GM19328 (cell line): ENCODE measurements around the gene ITGA8.
"Not testable (repeated sequence)": the region's sequence is repeated elsewhere in the genome, so short reads cannot be mapped to it uniquely, and the experiment has no call there.

ENCODE experiments used
- ATAC-seq: cut with Tn5 transposase; IDR thresholded peaks from one replicate; pipeline ENCODE4 v1.9.1; 2021; ENCODE audit warnings: mild to moderate bottlenecking, moderate library complexity; ENCODE audit not compliant: unreplicated experiment

Gene ITGA8

DNA sequence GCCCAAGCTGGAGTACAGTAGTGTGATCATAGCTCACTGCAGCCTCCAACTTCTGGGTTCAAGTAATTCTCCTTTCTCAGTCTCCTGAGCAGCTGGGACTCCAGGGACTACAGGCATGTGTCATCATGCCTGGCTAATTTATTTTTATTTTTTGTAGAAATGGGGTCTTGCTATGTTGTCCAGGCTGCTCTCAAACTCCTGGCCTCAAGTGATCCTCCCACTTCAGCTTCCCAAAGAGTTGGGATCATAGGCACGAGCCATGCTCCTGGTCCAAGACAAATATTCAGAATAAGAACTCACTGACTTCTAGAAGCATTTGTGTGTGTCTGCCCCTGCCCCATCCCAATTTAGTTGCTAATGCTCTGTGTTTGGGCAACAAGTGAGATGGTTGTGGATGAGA lies 151.8 kb downstream of the ITGA8 start:
- no peak for ATAC-seq

DNA sequence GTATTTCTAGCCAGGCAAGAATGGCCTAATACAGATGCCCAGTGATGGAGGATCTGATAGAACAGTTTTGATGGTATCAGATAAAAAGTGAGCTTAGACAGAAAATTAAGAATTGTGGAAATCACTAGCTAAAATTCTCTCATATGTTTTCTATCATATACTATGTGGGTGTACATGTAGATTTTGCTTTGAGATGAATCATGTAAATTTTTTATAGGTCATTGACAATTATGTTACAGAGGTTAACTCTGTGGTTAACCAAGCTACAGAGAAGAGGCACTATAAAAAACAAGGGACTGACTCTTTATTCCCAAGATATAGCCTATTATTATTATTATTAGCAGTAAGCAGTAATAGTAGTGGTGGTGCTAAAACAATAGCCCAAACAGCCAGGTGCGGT lies 156.5 kb downstream of the ITGA8 start:
- no peak for ATAC-seq

DNA sequence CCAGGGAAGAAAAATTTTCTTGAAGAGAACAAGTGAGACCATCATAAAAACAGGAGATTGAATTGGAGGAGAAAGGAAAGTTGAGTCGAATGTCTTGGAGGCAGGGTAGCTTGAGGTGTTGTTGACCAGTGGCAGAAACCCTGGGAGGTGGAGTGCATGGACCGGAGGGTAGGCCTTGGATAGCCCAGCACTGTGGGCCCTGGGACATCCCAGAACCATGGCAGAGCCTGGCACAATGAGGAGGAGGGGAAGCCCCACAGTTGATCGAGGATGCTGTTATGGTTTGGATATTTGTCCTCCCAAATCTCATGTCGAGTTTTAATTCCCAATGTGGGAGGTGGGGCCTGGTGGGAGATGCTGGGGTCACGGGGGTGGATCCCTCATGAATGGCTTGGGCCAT lies 157.1 kb downstream of the ITGA8 start:
- no peak for ATAC-seq

GRCh38 chr10:15562116-15562515 lies 157.6 kb downstream of the ITGA8 start:
- ATAC-seq = no peak

GRCh38 chr10:15558136-15558535 lies 161.6 kb downstream of the ITGA8 start:
- no peak for ATAC-seq

DNA sequence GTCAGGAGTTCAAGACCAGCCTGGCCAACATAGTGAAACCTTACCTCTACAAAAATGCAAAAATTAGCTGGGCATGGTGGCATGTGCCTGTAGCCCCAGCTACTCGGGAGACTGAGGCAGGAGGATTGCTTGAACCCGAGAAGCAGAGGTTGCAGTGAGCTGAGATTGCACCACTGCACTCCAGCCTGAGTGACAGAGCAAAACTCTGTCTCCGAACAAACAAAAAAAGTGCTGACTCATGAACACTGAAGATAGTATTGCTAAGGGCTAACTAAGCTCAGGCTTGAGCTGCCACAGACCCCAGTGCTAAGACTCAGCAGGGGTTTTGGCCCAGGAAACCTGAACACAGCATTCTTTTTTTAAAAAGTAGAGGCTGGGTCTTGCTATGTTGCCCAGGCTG lies 162.6 kb downstream of the ITGA8 start:
- ATAC-seq = not testable (repeated sequence)

DNA sequence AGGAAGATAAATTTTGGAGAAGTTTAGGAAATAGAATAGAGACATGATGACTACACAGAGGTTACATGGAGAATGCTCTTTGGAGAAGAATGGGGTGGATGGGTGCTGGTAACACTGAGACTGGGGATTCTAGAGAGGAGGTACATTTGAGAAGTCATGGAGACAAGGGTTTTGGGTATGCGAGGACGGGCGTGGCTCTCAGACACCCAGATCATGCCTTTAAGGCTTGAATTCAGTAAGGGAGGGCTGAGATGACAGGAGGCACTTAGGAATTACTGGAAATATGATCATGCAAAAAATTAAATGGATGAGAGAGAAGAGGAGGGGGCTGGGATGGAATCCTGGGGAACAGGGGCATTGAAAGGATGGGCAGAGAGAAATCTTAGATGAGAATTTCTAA lies 168.8 kb downstream of the ITGA8 start:
- ATAC-seq = no peak

DNA sequence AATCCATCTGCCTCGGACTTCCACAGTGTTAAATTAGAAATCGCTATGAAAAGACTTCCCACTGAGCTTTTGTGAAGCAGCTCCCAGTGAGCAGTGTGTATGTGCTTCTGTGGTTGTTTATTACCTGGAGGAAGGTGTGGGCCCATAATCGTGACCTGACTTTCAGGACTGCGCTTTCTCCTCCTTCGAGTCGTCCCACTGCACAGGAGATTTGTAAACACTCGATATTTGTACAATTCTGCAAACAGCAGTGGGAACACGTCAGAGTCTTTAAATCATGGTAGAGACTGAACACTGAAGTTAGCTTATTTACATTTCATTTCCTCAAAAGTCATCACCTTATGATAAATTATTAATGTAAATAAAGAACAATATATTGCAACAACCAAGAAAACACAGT lies 171.4 kb downstream of the ITGA8 start:
- ATAC-seq = no peak

DNA sequence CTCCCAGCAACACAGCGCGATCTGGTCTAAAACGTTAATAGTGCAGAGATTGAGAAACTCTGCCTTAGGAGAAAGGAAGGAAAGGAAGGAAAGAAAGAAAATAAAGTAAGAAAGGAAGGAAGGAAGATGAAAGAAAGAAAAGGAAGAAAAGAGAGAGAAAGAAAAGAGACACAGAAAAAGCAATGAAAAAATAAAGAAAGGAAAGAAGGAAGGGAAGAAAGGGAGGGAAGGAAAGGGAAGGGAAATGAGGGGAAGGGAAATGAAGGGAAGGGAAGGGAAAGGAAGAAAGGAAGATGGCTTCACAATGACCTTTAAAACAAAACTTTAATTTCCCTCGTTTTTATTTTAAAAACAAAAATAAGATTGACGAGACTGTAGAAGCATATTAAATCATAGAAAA lies 173.1 kb downstream of the ITGA8 start:
- no peak for ATAC-seq

- no peak for ATAC-seq
Measured at GRCh38 chr10:15545884-15546283, 173.8 kb downstream of the ITGA8 start.

DNA sequence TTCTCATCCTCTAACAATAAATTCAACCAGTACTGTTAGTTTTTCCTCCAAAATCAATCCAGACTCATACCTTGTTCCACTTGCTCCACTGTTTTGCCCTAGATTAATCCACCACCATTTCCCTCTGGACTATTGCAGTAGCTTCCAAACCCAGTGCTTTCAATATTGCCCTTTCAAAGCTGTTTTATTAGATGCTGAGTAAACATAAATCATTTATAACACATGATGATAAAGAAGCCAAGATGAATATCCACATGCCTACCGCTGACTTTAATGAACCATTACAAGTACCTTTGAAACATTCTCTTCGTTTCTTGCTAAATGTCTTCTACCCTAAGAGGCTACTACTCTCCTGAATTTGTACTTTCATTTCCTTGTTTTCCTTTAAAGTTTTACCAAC lies 174.5 kb downstream of the ITGA8 start:
- no peak for ATAC-seq

- ATAC-seq = no peak
Measured at GRCh38 chr10:15543994-15544393, 175.7 kb downstream of the ITGA8 start.

- ATAC-seq = no peak
Measured at GRCh38 chr10:15542817-15543216, 176.9 kb downstream of the ITGA8 start.

- ATAC-seq = no peak
Measured at GRCh38 chr10:15541376-15541775, 178.3 kb downstream of the ITGA8 start.

GRCh38 chr10:15540727-15541126 lies 179.0 kb downstream of the ITGA8 start:
- no peak for ATAC-seq

DNA sequence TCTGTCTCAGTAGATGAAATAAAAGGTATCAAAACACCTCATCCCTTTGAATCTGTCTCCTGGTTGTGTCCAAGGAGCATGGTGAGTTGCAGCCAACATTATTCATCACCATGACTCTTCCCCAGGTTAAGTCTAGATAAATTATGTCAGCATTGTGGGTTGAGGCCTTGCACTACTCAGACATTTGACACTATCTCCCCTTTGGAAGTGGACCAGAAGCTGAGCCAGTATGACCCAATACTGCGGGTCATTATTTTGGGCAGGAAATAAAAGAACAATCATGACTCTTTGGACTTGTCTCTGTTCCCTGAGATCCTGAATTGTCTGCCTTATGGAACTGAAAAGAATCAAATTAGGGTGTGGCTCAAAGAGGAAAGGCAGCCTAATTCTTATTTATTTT lies 180.5 kb downstream of the ITGA8 start:
- no peak for ATAC-seq

- not testable (repeated sequence) for ATAC-seq
Measured at GRCh38 chr10:15534928-15535538, 184.7 kb downstream of the ITGA8 start.

DNA sequence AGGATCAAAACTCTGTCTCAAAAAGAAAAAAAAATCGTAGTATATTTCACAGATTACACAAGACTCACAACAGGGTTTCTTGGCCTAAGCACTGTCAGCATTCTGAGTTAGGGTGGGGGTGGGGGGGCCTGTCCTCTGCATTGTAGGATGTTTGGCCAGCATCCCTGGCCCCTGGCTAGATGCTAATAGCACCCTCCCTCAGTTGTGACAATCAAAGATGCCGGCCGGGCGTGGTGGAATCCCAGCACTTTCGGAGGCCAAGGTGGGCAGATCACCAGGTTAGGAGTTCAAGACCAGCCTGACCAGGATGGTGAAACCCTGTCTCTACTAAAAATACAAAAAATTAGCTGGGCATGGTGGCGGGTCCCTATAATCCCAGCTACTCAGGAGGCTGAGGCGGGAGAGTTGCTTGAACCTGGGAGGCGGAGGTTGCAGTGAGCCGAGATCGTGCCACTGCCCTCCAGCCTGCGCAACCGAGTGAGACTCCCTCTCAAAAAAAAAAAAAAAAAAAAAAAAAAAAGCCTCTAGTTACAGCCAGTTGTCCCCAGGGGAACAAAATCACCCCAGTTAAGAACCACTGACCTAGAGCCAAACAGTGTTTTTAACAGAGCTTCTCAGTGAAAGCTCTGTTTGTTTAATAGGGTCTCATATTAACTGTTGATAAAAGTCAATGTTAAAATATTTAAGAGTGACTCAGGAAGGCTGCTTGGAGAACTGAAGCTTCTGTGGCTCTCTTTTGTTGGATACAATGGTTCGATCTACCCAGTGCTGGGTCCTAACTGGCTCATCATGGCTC lies 187.6 kb downstream of the ITGA8 start:
- ATAC-seq = no peak

- no peak for ATAC-seq
Measured at GRCh38 chr10:15528859-15529239, 190.9 kb downstream of the ITGA8 start.

- ATAC-seq = no peak
Measured at GRCh38 chr10:15526754-15527153, 193.0 kb downstream of the ITGA8 start.

DNA sequence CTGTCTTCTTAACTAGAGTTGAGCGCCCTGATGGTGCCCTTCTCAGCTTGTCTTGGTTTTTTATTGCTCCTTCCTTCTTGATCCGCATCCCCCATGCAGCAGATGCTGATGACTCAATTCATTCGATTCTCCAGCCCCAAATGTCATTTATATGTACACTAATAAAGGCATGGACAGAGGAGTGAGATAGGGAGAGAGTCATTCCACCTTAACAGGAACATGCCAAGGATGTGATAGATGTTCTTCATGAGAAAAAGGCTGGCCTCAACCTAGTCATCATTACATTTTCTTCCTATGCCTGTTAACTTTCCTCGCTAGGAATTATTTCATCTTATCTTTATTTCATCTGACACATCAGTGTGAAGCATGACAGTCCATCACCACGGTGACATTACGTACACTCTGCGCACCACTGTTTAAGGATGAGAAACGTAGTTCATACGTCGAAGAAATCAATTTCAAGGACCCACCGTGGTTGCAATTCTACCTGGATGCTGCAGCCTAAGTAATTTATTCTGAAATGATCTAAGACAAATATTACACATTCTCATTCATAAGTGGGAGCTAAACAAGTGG lies 198.3 kb downstream of the ITGA8 start:
- no peak for ATAC-seq

DNA sequence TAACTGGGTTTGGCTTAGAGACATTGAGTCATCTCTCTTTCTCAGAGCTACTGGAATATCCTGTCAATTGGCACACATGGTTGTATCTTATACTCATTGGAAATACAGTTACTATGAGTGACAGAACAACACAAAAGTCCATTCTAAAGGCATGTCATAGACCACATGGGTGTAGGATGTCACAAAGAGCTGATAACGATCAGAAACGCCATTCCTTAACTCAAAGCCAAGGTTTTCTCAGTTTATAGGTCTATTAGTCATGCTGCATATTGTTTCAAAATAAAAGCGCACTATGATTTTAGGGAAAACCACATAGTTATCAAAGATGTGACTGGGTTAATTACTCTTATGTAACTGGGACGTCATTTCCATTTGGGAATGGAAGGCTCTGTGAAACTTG lies 201.5 kb downstream of the ITGA8 start:
- no peak for ATAC-seq
